Measurements from ENCODE around the gene MDH1.

DNA sequence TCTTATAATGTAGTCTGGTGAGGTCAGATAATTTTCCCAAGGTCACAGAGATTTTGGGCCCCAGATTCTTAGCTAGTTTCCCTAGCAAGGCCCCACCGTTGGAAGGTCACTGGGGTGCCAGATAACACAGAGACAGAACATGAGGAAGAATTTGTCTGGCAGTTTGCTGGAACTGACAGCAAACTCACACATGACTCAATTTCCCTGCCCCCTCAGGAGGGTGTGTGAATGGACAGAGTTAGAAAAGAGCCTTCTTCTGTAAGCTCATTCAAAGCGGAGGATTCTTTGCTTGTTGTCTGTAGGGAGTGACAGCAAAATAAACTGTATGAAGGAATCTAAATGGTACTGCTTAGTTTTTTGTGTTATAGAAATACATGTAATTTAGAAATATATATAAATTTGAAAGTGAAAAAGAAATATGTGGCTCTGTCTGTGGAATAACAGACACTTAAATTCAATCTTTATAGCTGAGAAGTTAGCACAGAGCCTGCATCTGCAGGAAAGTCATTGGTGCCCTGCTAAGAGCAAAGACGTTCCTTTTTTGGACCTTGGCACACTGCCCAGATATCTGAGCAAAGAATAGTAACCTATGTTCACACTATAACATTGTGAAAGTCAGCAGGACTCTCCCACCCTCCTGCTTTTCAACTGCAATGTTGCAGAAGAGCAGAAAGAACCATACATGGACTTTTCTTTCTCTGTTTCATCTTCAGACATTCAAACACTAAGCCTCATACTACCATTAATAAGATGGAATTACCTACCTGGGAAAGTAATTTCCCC lies 2.1 kb downstream of the MDH1 start:
- TF ChIP-seq EZH2 (IDR thresholded peaks at IDR 0.05; ENCODE audit: insufficient read depth, poor library complexity, severe bottlenecking) (no peak), EZH2phosphoT487 (IDR thresholded peaks at IDR 0.05; ENCODE audit: insufficient read depth, low read depth) (no peak)
